Adipocyte (in vitro differentiated cells): ENCODE data around the gene RBBP7.
A peak's percentile ranks its signal among the peaks of the same experiment; 100 is the strongest.

Experiments used
- DNase-seq: peaks from one replicate; pipeline ENCODE4 v3.0.0-alpha.2; 2015; ENCODE audit warnings: low read depth
- H3K27me3 ChIP-seq: replicated peaks from 2 replicates; pipeline ENCODE4 v1.7.0; 2013; ENCODE audit warnings: mild to moderate bottlenecking, low read length, moderate library complexity; ENCODE audit not compliant: control insufficient read depth, insufficient read depth
- H3K36me3 ChIP-seq: 2 replicates; pipeline ENCODE4 v1.7.0; 2013; ENCODE audit warnings: low read length, mild to moderate bottlenecking, moderate library complexity; ENCODE audit not compliant: control insufficient read depth, insufficient read depth, severe bottlenecking
- H3K4me1 ChIP-seq: 2 replicates; pipeline ENCODE4 v1.7.0; 2013; ENCODE audit warnings: mild to moderate bottlenecking, low read length, moderate library complexity; ENCODE audit not compliant: control insufficient read depth, insufficient read depth
- H3K4me3 ChIP-seq: 2 replicates; pipeline ENCODE4 v1.7.0; 2013; ENCODE audit warnings: mild to moderate bottlenecking, low read length, moderate library complexity
- H3K9ac ChIP-seq: 2 replicates; pipeline ENCODE4 v1.7.0; 2013; ENCODE audit warnings: mild to moderate bottlenecking, low read length, moderate library complexity
- H3K9me3 ChIP-seq: 2 replicates; pipeline ENCODE4 v1.7.0; 2013; ENCODE audit warnings: mild to moderate bottlenecking, low read length, moderate library complexity; ENCODE audit not compliant: control insufficient read depth

The RBBP7 gene

DNA sequence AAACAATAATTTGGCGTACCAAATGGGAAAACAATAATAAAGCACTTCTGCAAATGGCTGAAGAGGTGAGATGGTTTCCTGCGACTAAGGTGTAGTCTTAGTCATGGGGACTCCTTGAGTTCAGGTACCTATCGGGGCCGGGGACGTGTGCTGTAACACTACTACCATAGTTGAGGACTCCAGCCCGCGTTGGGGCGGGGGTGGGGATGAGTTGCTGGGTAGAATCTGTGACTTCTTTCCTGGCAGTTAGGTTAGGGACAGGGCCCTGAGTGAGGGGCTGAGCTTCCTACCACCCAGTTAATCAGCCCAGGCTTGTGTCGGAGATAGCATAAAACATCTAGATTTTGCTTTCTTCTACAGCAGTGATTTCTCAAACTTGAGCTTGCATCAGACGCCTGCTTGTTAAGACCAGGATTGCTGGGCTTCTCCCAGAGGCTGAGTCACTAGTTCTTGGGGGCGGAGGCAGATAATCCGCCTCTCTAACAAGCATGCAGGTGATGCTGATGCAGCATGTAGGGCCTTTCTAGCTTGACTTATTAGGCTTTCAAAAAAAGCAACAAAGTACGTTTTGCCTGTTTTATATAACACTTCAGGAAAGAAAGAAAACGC lies 30.2 kb downstream of the RBBP7 start:
- no peak overlapping the region for H3K4me3 ChIP-seq
- H3K4me1 ChIP-seq = peaks cover 46% of the 10 kb centered on the region
- H3K9ac ChIP-seq = peak overlapping the region; percentile 67
- DNase-seq = peak; percentile 77
- no peaks in the 10 kb centered on the region for H3K9me3 ChIP-seq
- peaks cover 96% of the 10 kb centered on the region for H3K36me3 ChIP-seq
- no peaks in the 10 kb centered on the region for H3K27me3 ChIP-seq

DNA sequence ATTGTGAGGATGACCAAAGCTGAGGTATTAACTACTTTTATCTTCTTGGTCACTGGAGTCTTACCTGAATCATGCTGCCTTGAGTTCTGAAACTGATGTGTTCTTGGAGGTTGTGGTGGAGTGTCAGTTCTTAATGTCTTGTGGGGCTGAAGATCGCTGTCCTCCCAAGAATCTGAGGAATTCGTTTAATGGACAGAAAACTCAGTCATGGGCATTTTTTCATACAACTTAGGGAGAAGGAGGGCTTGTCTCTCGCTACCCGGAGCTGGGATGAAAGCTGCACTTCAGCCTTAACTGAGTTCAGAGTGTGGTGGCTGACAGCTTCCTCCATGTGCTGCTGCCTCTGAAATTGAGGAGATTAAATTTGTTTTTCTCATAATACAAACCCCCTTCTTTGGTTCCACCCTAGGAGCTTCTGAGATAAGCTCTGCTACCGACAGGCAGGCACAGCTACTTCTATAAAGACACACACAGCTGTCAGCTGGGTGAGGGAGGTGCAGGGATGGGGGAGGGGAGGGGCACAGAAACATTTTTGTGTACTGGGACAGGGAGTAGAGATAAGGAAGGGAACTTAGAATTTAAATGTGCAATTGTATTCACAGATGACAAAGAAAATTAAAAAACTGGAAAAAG lies 30.8 kb downstream of the RBBP7 start:
- no peaks in the 10 kb centered on the region for H3K9me3 ChIP-seq
- DNase-seq = no peak
- H3K4me3 ChIP-seq = no peak overlapping the region
- no peaks in the 10 kb centered on the region for H3K27me3 ChIP-seq
- H3K36me3 ChIP-seq = peaks cover 96% of the 10 kb centered on the region
- peak overlapping the region; percentile 67 for H3K9ac ChIP-seq
- H3K4me1 ChIP-seq = peaks cover 46% of the 10 kb centered on the region

DNA sequence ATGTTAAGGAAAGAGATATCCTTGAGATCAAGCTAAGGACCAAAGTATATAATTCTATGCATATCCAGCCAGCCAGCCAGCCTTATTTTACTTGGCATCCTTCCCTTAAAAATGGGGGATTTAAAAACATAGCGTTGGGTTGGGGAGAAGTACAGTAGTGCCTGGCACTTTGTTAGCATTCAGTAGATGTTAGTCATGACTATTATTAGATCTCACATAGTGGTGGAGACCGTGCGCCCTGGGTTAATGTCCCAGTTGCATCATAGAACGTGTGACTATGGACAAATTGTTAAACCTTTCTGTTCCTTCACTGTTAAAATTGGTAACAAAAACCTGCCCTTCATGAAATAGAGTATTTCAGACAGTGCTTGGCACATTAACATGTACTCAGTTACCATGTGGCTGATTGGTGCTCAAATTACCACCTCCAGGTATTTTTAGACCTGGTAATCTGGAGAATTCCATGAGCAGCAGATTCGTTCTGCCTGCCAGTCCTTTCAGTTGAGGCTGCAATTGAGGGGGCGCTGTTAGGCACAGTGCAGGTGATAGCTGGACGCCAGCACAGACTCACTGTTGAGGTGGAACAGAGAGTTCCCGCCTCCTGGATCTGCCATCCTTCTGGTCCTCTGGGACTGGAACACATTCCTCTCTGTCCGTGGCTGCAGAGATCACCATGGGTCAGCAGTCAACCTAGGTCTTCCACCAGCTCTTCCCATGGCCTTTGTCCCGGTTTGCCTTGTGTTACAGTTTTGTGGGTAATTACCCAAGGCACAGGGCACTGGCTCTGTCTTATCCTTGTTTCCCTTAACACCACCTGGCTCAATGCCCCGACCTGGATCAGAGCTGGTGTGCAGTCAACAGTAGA lies 31.7 kb downstream of the RBBP7 start:
- Histone ChIP-seq H3K4me3 (no peak overlapping the region), H3K36me3 (peaks cover 96% of the 10 kb centered on the region), H3K27me3 (no peaks in the 10 kb centered on the region), H3K4me1 (peaks cover 46% of the 10 kb centered on the region), H3K9me3 (no peaks in the 10 kb centered on the region), H3K9ac (peak overlapping the region; percentile 33)
- DNase-seq = peak; percentile 78

DNA sequence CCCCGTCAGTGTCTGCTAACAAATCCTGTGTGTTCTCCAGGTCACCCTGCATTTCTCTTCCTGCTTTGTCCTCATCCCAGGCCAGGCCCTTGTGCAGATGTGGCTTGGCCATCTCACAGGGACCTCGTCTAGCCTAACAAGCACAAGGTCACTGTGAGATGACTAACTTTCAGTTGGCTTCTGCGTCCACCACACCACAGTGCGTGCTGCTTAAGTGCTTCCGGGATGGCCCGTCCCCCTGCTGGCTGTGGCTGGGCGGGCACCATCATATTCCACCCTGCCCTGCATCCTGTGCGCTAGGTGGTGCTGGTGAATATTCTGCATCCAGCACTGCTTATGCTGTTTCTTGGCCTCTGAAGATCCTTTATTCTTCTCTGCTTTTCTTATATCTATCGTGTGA lies 33.8 kb downstream of the RBBP7 start:
- peaks cover 51% of the 10 kb centered on the region for H3K4me1 ChIP-seq
- no peaks in the 10 kb centered on the region for H3K9me3 ChIP-seq
- no peak overlapping the region for H3K4me3 ChIP-seq
- H3K9ac ChIP-seq = no peak overlapping the region
- no peaks in the 10 kb centered on the region for H3K27me3 ChIP-seq
- H3K36me3 ChIP-seq = peaks cover 96% of the 10 kb centered on the region
- DNase-seq = no peak

- Histone ChIP-seq H3K27me3 (no peaks in the 10 kb centered on the region), H3K9me3 (no peaks in the 10 kb centered on the region), H3K4me3 (no peak overlapping the region), H3K9ac (no peak overlapping the region), H3K4me1 (peaks cover 45% of the 10 kb centered on the region), H3K36me3 (peaks cover 97% of the 10 kb centered on the region)
- DNase-seq = no peak
Observed at GRCh38 chrX:16834806-16835205, 35.4 kb downstream of the RBBP7 start.

DNA sequence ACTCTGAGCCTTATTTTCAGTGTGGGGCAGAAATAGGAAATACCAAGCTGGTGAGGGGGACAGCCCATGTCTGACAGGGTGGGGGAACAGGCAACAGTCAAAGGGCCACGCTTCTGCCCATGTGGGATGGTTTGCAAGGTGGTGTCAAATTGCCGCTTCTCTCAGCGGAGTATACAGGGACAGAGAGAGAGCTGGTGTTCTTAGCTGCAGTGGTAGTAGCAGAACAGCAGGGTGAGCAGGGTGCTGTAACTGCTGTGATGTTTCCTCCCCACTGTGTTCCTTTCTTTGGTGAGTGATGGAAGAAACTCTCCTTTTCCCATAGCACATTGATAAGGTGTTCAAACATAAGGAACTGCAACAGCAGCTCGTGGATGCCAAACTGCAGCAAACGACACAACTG lies 37.9 kb downstream of the RBBP7 start:
- H3K9ac ChIP-seq = no peak overlapping the region
- peaks cover 37% of the 10 kb centered on the region for H3K4me1 ChIP-seq
- no peaks in the 10 kb centered on the region for H3K27me3 ChIP-seq
- H3K4me3 ChIP-seq = no peak overlapping the region
- no peaks in the 10 kb centered on the region for H3K9me3 ChIP-seq
- H3K36me3 ChIP-seq = peaks cover 86% of the 10 kb centered on the region
- DNase-seq = no peak

GRCh38 chrX:16828124-16828908 lies 41.8 kb downstream of the RBBP7 start:
- Histone ChIP-seq H3K9ac (no peak overlapping the region), H3K36me3 (peaks cover 69% of the 10 kb centered on the region), H3K9me3 (no peaks in the 10 kb centered on the region), H3K4me3 (no peak overlapping the region), H3K27me3 (no peaks in the 10 kb centered on the region), H3K4me1 (peaks cover 43% of the 10 kb centered on the region)
- DNase-seq = peak; percentile 67

DNA sequence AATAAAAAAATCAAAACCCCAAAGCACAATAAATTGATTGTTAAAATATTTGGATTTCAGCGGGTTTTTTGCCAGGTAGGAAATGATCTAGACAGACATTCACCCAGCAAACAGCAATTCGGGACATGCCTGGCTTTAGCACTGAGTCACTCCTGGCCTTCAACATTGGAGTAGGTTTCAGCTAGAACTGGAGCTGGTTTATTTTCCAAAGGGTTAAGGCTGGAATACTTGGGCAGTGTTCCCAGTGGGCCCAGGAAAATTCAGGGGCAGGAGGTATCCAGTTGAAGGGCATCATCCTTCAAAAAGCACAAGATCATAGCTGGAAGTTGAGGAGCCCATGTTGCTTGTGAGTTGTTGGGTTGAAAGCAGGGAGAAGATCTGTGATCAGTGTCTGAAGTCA lies 42.9 kb downstream of the RBBP7 start:
- H3K4me3 ChIP-seq = no peak overlapping the region
- peak overlapping the region; percentile 33 for H3K9ac ChIP-seq
- H3K36me3 ChIP-seq = peaks cover 64% of the 10 kb centered on the region
- H3K9me3 ChIP-seq = no peaks in the 10 kb centered on the region
- no peak for DNase-seq
- peaks cover 44% of the 10 kb centered on the region for H3K4me1 ChIP-seq
- no peaks in the 10 kb centered on the region for H3K27me3 ChIP-seq

DNA sequence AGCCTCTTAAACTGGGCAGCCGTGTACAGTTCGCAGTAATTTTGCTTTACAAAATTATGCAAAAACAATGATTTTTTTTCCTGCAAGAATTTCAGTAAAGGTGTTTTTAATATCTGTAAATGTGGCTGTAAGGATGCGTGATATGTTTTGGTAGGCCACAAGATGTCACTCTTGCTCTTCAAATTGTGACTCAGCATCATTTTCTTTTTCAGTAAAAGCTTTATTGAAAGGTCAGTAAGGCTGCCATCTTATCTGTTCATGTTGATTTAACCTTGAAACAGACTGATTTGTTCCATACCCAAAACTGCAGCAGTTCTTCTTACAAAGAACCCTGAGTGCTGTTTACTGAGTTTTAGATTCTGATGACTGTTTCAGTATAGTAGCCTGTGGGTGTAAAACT lies 44.0 kb downstream of the RBBP7 start:
- Histone ChIP-seq H3K4me1 (peaks cover 38% of the 10 kb centered on the region), H3K36me3 (peaks cover 58% of the 10 kb centered on the region)
- DNase-seq = peak; percentile 68

GRCh38 chrX:16825264-16826035 lies 44.7 kb downstream of the RBBP7 start:
- no peak overlapping the region for H3K4me3 ChIP-seq
- no peaks in the 10 kb centered on the region for H3K27me3 ChIP-seq
- peaks cover 55% of the 10 kb centered on the region for H3K36me3 ChIP-seq
- no peaks in the 10 kb centered on the region for H3K9me3 ChIP-seq
- H3K9ac ChIP-seq = peak overlapping the region; percentile 24
- H3K4me1 ChIP-seq = peaks cover 38% of the 10 kb centered on the region
- DNase-seq = no peak

More for the DNA sequence above, 44.0 kb downstream of the RBBP7 start:
- Histone ChIP-seq H3K9me3 (no peaks in the 10 kb centered on the region), H3K9ac (peak overlapping the region; percentile 24), H3K4me3 (no peak overlapping the region), H3K27me3 (no peaks in the 10 kb centered on the region)
